Kidney (tissue), 14 donors: ENCODE results near the gene CAGE1. TPM values are rescaled to one million over a fixed set of nuclear protein-coding genes. Genes with fewer than 3 reads are reported as not detected.

Experiments
- DNase-seq, 5 donors: peaks; one replicate each; pipeline ENCODE4 v3.0.0-alpha.2; 2013 to 2020
- FAIRE-seq: peaks from 2 replicates; lab custom pipeline; 2012; peaks lifted over from hg19 to GRCh38; lab: Jason Lieb, UNC
- H3K27ac ChIP-seq, 2 donors: one replicate each; pipeline ENCODE4 v1.7.0; 2013; ENCODE audit warnings: low read depth in 2 of 2, low read length in 2 of 2, inconsistent platforms in 1 of 2
- H3K27me3 ChIP-seq: one replicate; pipeline ENCODE4 v1.7.1; 2013; ENCODE audit warnings: low read length, inconsistent platforms; ENCODE audit not compliant: control insufficient read depth, insufficient read depth
- H3K36me3 ChIP-seq, 3 donors: one replicate each; pipeline versions ENCODE4 v1.7.0 to v1.7.1; 2013; ENCODE audit warnings: low read length in 3 of 3, control low read depth in 1 of 3, inconsistent platforms in 1 of 3; ENCODE audit not compliant: insufficient read depth in 3 of 3, control insufficient read depth in 2 of 3
- H3K4me1 ChIP-seq, 3 donors: one replicate each; pipeline versions ENCODE4 v1.7.0 to v1.7.1; 2013; ENCODE audit warnings: low read length in 3 of 3, inconsistent platforms in 1 of 3, low read depth in 1 of 3; ENCODE audit not compliant: control insufficient read depth in 2 of 3, insufficient read depth in 2 of 3
- H3K4me3 ChIP-seq, 3 donors: one replicate each; pipeline versions ENCODE4 v1.7.0 to v1.8.1; 2013; ENCODE audit warnings: low read length in 3 of 3, control low read depth in 1 of 3, inconsistent platforms in 1 of 3
- H3K9ac ChIP-seq, 3 donors: one replicate each; pipeline versions ENCODE4 v1.7.0 to v1.7.1; 2013; ENCODE audit warnings: low read length in 3 of 3, control low read depth in 1 of 3, inconsistent platforms in 1 of 3
- H3K9me3 ChIP-seq, 3 donors: one replicate each; pipeline versions ENCODE4 v1.7.0 to v1.7.1; 2013; ENCODE audit warnings: low read length in 3 of 3, control low read depth in 1 of 3, inconsistent platforms in 1 of 3; ENCODE audit not compliant: control insufficient read depth in 2 of 3, insufficient read depth in 1 of 3
- CTCF ChIP-seq: IDR thresholded peaks from 3 replicates; pipeline ENCODE4 v1.5.1; 2012; ENCODE audit warnings: mild to moderate bottlenecking, moderate library complexity, borderline replicate concordance; ENCODE audit not compliant: insufficient read depth; ENCODE audit errors: extremely low read depth
- intact Hi-C: fragments of 100-400 bp; cut with DNase I; formaldehyde crosslinking; loops from one replicate; pipeline ENCODE4 v1.11.1; 2022
- polyA plus RNA-seq: library from polyadenylated mRNA; stranded (reverse); fragments of 350-450 nt; fragmentation: Illumina TruSeq; extraction: RNeasy Lipid Tissue Mini Kit (QIAGEN cat#74804); gene quantifications from one replicate; pipeline ENCODE4 v1.2.3, GENCODE V29; 2014; ENCODE audit warnings: low read depth, low replicate concordance; ENCODE audit not compliant: insufficient read depth
- total RNA-seq: library from RNA; stranded (reverse); fragmentation: NEBNext Ultra II Directional; extraction: Animal tissue kit (Norgen Biotek cat#: 25700); gene quantifications from one replicate; pipeline ENCODE4 v1.2.1, GENCODE V29; 2021
- donor health status: control.
- donor health status: control.
- donor health status: control.
- donor health status: control.
- donor health status: control.
- donor health status: DM: yes; HTN: yes; CAD: no.
- donor health status: Normal renal cell carcinoma (clear cell type).

CAGE1 gene
- total and polyA plus RNA-seq, 2 donors from 2014 or later: not detected

- intact Hi-C loops: no loop called here
- DNase-seq: no peak
- FAIRE-seq: no peak
Observed at GRCh38 chr6:7298113-7298512, 91.4 kb downstream of the CAGE1 start.

GRCh38 chr6:7296602-7297001, 92.9 kb downstream of the CAGE1 start:
- Histone ChIP-seq H3K4me3 (no peak overlapping the region), H3K9ac (no peak overlapping the region), H3K27me3 (no peaks in the 10 kb centered on the region), H3K36me3 (peaks cover 2 to 48% (median 19%) of the 10 kb centered on the region in 3 donors), H3K27ac (no peak overlapping the region), H3K9me3 (no peaks in the 10 kb centered on the region), H3K4me1 (no peaks in the 10 kb centered on the region)
- FAIRE-seq (no peak), DNase-seq (no peak)
- TF ChIP-seq CTCF: no peak
- intact Hi-C loops: no loop called here

More at GRCh38 chr6:7298113-7298512, 91.4 kb downstream of the CAGE1 start:
- peaks cover 2 to 46% (median 26%) of the 10 kb centered on the region in 3 donors for H3K36me3 ChIP-seq
- no peak for TF ChIP-seq CTCF
- H3K4me1 ChIP-seq: no peaks in the 10 kb centered on the region
- no peak overlapping the region for H3K9ac ChIP-seq
- no peaks in the 10 kb centered on the region for H3K9me3 ChIP-seq
- H3K27ac ChIP-seq: no peak overlapping the region
- no peak overlapping the region for H3K4me3 ChIP-seq
- H3K27me3 ChIP-seq: no peaks in the 10 kb centered on the region

- no peaks in the 10 kb centered on the region for H3K27me3 ChIP-seq
- peaks cover 2 to 41% (median 17%) of the 10 kb centered on the region in 3 donors for H3K36me3 ChIP-seq
- no peaks in the 10 kb centered on the region for H3K4me1 ChIP-seq
- H3K9me3 ChIP-seq: no peaks in the 10 kb centered on the region
- H3K4me3 ChIP-seq: no peak overlapping the region
- intact Hi-C loops: no loop called here
- no peak for TF ChIP-seq CTCF
- H3K9ac ChIP-seq: no peak overlapping the region
- FAIRE-seq (no peak), DNase-seq (no peak)
- no peak overlapping the region for H3K27ac ChIP-seq
Observed at GRCh38 chr6:7295916-7296315, 93.6 kb downstream of the CAGE1 start.
